Measurements from ENCODE around the gene INAFM2. TPM values are rescaled to one million over a fixed set of nuclear protein-coding genes. Genes with fewer than 3 reads are reported as not detected.

Gene INAFM2
- total RNA-seq, 2 donors from 2014 or later, result 5.8 to 14.2 TPM

- ATAC-seq (no peak), DNase-seq (ENCODE audit: low spot score in 2 of 2) (no peak)
- no peaks in the 10 kb centered on the region for H3K36me3 Mint-ChIP-seq
- H3K9me3 Mint-ChIP-seq, result no peaks in the 10 kb centered on the region
- H3K27ac Mint-ChIP-seq, result no peak overlapping the region
Measured at GRCh38 chr15:40285151-40285550, 38.3 kb upstream of the INAFM2 start.

GRCh38 chr15:40285554-40286011 lies 37.9 kb upstream of the INAFM2 start:
- ATAC-seq (no peak), DNase-seq (ENCODE audit: low spot score in 2 of 2) (no peak)
- no peaks in the 10 kb centered on the region for H3K9me3 Mint-ChIP-seq
- H3K36me3 Mint-ChIP-seq, result no peaks in the 10 kb centered on the region
- H3K27ac Mint-ChIP-seq, result no peak overlapping the region

GRCh38 chr15:40286061-40286532 lies 37.4 kb upstream of the INAFM2 start:
- H3K36me3 Mint-ChIP-seq, result no peaks in the 10 kb centered on the region
- ATAC-seq, result no peak
- H3K27ac Mint-ChIP-seq, result no peak overlapping the region
- DNase-seq (ENCODE audit: low spot score in 2 of 2), result no peak
- H3K9me3 Mint-ChIP-seq, result no peaks in the 10 kb centered on the region

GRCh38 chr15:40286794-40287193 lies 36.7 kb upstream of the INAFM2 start:
- no peak for ATAC-seq
- DNase-seq (ENCODE audit: low spot score in 2 of 2), result no peak
- no peak overlapping the region for H3K27ac Mint-ChIP-seq
- no peaks in the 10 kb centered on the region for H3K36me3 Mint-ChIP-seq
- H3K9me3 Mint-ChIP-seq, result no peaks in the 10 kb centered on the region

GRCh38 chr15:40287505-40287904 lies 36.0 kb upstream of the INAFM2 start:
- Mint-ChIP-seq H3K27ac (no peak overlapping the region), H3K9me3 (no peaks in the 10 kb centered on the region), H3K36me3 (no peaks in the 10 kb centered on the region)
- ATAC-seq (no peak), DNase-seq (ENCODE audit: low spot score in 2 of 2) (no peak)

- H3K36me3 Mint-ChIP-seq, result no peaks in the 10 kb centered on the region
- H3K27ac Mint-ChIP-seq, result no peak overlapping the region
- no peak for DNase-seq (ENCODE audit: low spot score in 2 of 2)
- no peak for ATAC-seq
- H3K9me3 Mint-ChIP-seq, result no peaks in the 10 kb centered on the region
Measured at GRCh38 chr15:40287968-40288367, 35.5 kb upstream of the INAFM2 start.

GRCh38 chr15:40289140-40289775 lies 34.2 kb upstream of the INAFM2 start:
- Mint-ChIP-seq H3K9me3 (no peaks in the 10 kb centered on the region), H3K36me3 (no peaks in the 10 kb centered on the region), H3K27ac (no peak overlapping the region)
- DNase-seq (ENCODE audit: low spot score in 2 of 2) (no peak), ATAC-seq (no peak)

- H3K9me3 Mint-ChIP-seq, result no peaks in the 10 kb centered on the region
- DNase-seq (ENCODE audit: low spot score in 2 of 2) (no peak), ATAC-seq (no peak)
- no peak overlapping the region for H3K27ac Mint-ChIP-seq
- H3K36me3 Mint-ChIP-seq, result no peaks in the 10 kb centered on the region
Measured at GRCh38 chr15:40290545-40290917, 33.0 kb upstream of the INAFM2 start.

GRCh38 chr15:40290918-40291574 lies 32.4 kb upstream of the INAFM2 start:
- Mint-ChIP-seq H3K9me3 (no peaks in the 10 kb centered on the region), H3K27ac (no peak overlapping the region), H3K36me3 (no peaks in the 10 kb centered on the region)
- no peak for ATAC-seq
- DNase-seq (ENCODE audit: low spot score in 2 of 2), result no peak

- ATAC-seq (no peak), DNase-seq (ENCODE audit: low spot score in 2 of 2) (no peak)
- Mint-ChIP-seq H3K27ac (no peak overlapping the region), H3K36me3 (no peaks in the 10 kb centered on the region), H3K9me3 (no peaks in the 10 kb centered on the region)
Measured at GRCh38 chr15:40292246-40292645, 31.2 kb upstream of the INAFM2 start.

- no peaks in the 10 kb centered on the region for H3K36me3 Mint-ChIP-seq
- H3K27ac Mint-ChIP-seq, result no peak overlapping the region
- ATAC-seq, result no peak
- DNase-seq (ENCODE audit: low spot score in 2 of 2), result no peak
- no peaks in the 10 kb centered on the region for H3K9me3 Mint-ChIP-seq
Measured at GRCh38 chr15:40293006-40293405, 30.5 kb upstream of the INAFM2 start.

- Mint-ChIP-seq H3K36me3 (peaks cover 3% of the 10 kb centered on the region in 2 donors), H3K27ac (no peak overlapping the region), H3K9me3 (no peaks in the 10 kb centered on the region)
- no peak for ATAC-seq
- no peak for DNase-seq (ENCODE audit: low spot score in 2 of 2)
Measured at GRCh38 chr15:40293905-40294895, 29.3 kb upstream of the INAFM2 start.

- DNase-seq (ENCODE audit: low spot score in 2 of 2), result no peak
- Mint-ChIP-seq H3K9me3 (no peaks in the 10 kb centered on the region), H3K36me3 (peaks cover 7 to 10% of the 10 kb centered on the region in 2 donors), H3K27ac (peak overlapping the region in 1 of 2 donors; percentile 65)
- no peak for ATAC-seq
Measured at GRCh38 chr15:40295297-40295696, 28.2 kb upstream of the INAFM2 start.

- peaks cover 13 to 17% of the 10 kb centered on the region in 2 donors for H3K36me3 Mint-ChIP-seq
- H3K27ac Mint-ChIP-seq, result no peak overlapping the region
- H3K9me3 Mint-ChIP-seq, result peaks cover 0 to 4% of the 10 kb centered on the region in 2 donors
- ATAC-seq (no peak), DNase-seq (ENCODE audit: low spot score in 2 of 2) (no peak)
Measured at GRCh38 chr15:40295877-40296560, 27.5 kb upstream of the INAFM2 start.

- no peak for ATAC-seq
- H3K36me3 Mint-ChIP-seq, result peaks cover 13 to 23% of the 10 kb centered on the region in 2 donors
- no peak for DNase-seq (ENCODE audit: low spot score in 2 of 2)
- H3K27ac Mint-ChIP-seq, result peak overlapping the region in 1 of 2 donors; percentile 34
- H3K9me3 Mint-ChIP-seq, result peaks cover 0 to 4% of the 10 kb centered on the region in 2 donors
Measured at GRCh38 chr15:40296561-40297230, 26.8 kb upstream of the INAFM2 start.

- DNase-seq (ENCODE audit: low spot score in 2 of 2), result no peak
- H3K27ac Mint-ChIP-seq, result peak overlapping the region; percentile 34 to 40
- peaks cover 13 to 26% of the 10 kb centered on the region in 2 donors for H3K36me3 Mint-ChIP-seq
Measured at GRCh38 chr15:40297356-40297755, 26.1 kb upstream of the INAFM2 start.

More at GRCh38 chr15:40297356-40297755, 26.1 kb upstream of the INAFM2 start:
- peaks cover 0 to 4% of the 10 kb centered on the region in 2 donors for H3K9me3 Mint-ChIP-seq
- ATAC-seq, result no peak

Measured in activated naive CD4-positive, alpha-beta T cell treated with anti-CD3 and anti-CD28 coated beads, Interleukin-2, amount 50 U/mL, for 72 hours (primary cell).